ENCODE data around the gene MAP3K4. TPM values are rescaled to one million over a fixed set of nuclear protein-coding genes. Genes with fewer than 3 reads are reported as not detected.

Gene MAP3K4
- total RNA-seq, 4 donors from 2014 or later, result 24.3 to 99.0 (median 37.4) TPM

GRCh38 chr6:161154796-161155335 lies 163.3 kb downstream of the MAP3K4 start:
- DNase-seq, result no peak
- Histone ChIP-seq H3K9me3 (no peaks in the 10 kb centered on the region), H3K27ac (no peak overlapping the region), H3K4me1 (no peaks in the 10 kb centered on the region), H3K36me3 (no peaks in the 10 kb centered on the region), H3K4me3 (no peak overlapping the region), H3K27me3 (no peaks in the 10 kb centered on the region)
- TF ChIP-seq CTCF (IDR thresholded peaks at IDR 0.05) (no peak), POLR2A (IDR thresholded peaks at IDR 0.05) (no peak)

- Histone ChIP-seq H3K27me3 (no peaks in the 10 kb centered on the region), H3K4me3 (no peak overlapping the region), H3K4me1 (no peaks in the 10 kb centered on the region), H3K27ac (no peak overlapping the region), H3K9me3 (no peaks in the 10 kb centered on the region), H3K36me3 (no peaks in the 10 kb centered on the region)
- no peak for TF ChIP-seq POLR2A (IDR thresholded peaks at IDR 0.05)
- no peak for TF ChIP-seq CTCF (IDR thresholded peaks at IDR 0.05)
- no peak for DNase-seq
Observed at GRCh38 chr6:161161121-161161520, 169.6 kb downstream of the MAP3K4 start.

- no peaks in the 10 kb centered on the region for H3K4me1 ChIP-seq
- no peak overlapping the region for H3K27ac ChIP-seq
- H3K9me3 ChIP-seq, result no peaks in the 10 kb centered on the region
- no peak for DNase-seq
- H3K4me3 ChIP-seq, result no peak overlapping the region
- H3K36me3 ChIP-seq, result no peaks in the 10 kb centered on the region
- TF ChIP-seq POLR2A (IDR thresholded peaks at IDR 0.05) (no peak), CTCF (IDR thresholded peaks at IDR 0.05) (no peak)
- H3K27me3 ChIP-seq, result no peaks in the 10 kb centered on the region
Observed at GRCh38 chr6:161161889-161162624, 170.5 kb downstream of the MAP3K4 start.

GRCh38 chr6:161162722-161163121 lies 171.2 kb downstream of the MAP3K4 start:
- H3K27ac ChIP-seq, result no peak overlapping the region
- H3K36me3 ChIP-seq, result no peaks in the 10 kb centered on the region
- H3K9me3 ChIP-seq, result no peaks in the 10 kb centered on the region
- no peaks in the 10 kb centered on the region for H3K27me3 ChIP-seq
- TF ChIP-seq CTCF (IDR thresholded peaks at IDR 0.05) (no peak), POLR2A (IDR thresholded peaks at IDR 0.05) (no peak)
- no peak for DNase-seq
- H3K4me1 ChIP-seq, result no peaks in the 10 kb centered on the region
- H3K4me3 ChIP-seq, result no peak overlapping the region

GRCh38 chr6:161163466-161164181 lies 172.1 kb downstream of the MAP3K4 start:
- Histone ChIP-seq H3K27me3 (no peaks in the 10 kb centered on the region), H3K4me1 (no peaks in the 10 kb centered on the region), H3K36me3 (no peaks in the 10 kb centered on the region), H3K27ac (no peak overlapping the region), H3K9me3 (no peaks in the 10 kb centered on the region), H3K4me3 (no peak overlapping the region)
- TF ChIP-seq POLR2A (IDR thresholded peaks at IDR 0.05) (no peak), CTCF (IDR thresholded peaks at IDR 0.05) (no peak)
- no peak for DNase-seq

All from Peyer's patch (tissue), 4 donors.